ENCODE results near the gene SPO11. TPM values are rescaled to one million over a fixed set of nuclear protein-coding genes. Genes with fewer than 3 reads are reported as not detected.

SPO11 gene
- total and polyA plus RNA-seq, 2 experiments from 2014 or later: not detected

DNA sequence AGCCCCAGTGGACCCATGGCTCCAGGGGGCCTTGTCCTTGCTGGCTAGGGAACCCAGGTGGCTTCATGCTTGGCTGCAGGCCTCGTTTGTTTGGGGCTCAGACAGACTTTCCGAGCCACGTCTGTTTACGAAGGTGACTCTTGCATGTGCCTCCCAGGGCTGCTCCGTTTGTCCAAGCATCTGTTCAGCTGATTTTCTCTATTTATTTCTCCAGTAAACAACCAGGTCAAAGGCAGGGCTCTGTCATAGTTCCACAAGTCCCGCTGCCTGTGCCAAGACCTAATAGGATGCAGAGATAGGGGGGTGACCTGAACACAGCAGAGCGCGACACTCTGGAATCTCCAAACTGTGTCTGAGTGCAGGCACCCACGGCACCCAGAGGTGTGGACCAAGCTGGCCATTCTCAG lies 12.8 kb upstream of the SPO11 start:
- Histone ChIP-seq H3K36me3 (ENCODE audit: insufficient read depth) (no peaks in the 10 kb centered on the region), H3K79me2 (replicated peaks; ENCODE audit: insufficient read depth) (no peaks in the 10 kb centered on the region), H4K20me1 (replicated peaks; ENCODE audit: insufficient read depth) (no peaks in the 10 kb centered on the region), H3K27me3 (ENCODE audit: insufficient read depth) (no peaks in the 10 kb centered on the region), H3K4me2 (no peak overlapping the region), H3K27ac (ENCODE audit: low read depth) (no peak overlapping the region), H3F3A (replicated peaks; ENCODE audit: low read depth) (no peaks in the 10 kb centered on the region), H2AFZ (no peak overlapping the region), H3K4me3 (no peak overlapping the region), H3K9me2 (ENCODE audit: insufficient read depth) (no peaks in the 10 kb centered on the region), H3K4me1 (ENCODE audit: insufficient read depth) (no peaks in the 10 kb centered on the region)
- Mint-ChIP-seq H3K27me3 (ENCODE audit: insufficient read depth, low read depth, poor library complexity) (no peaks in the 10 kb centered on the region), H3K9me3 (no peaks in the 10 kb centered on the region), H3K36me3 (ENCODE audit: low read depth) (no peaks in the 10 kb centered on the region), H3K4me1 (no peaks in the 10 kb centered on the region; the same call in 1 of the 3 replicates), H3K4me3 (no peak overlapping the region), H3K27ac (no peak overlapping the region)
- ATAC-seq (no peak), DNase-seq (ENCODE audit: low spot score) (no peak)
- no peak for TF ChIP-seq ZNF331 (CRISPR knock-in tag; IDR thresholded peaks at IDR 0.05; ENCODE audit: low read depth)
- TF ChIP-seq ETS1 (IDR thresholded peaks at IDR 0.05): no peak
- TF ChIP-seq NANOG (IDR thresholded peaks at IDR 0.05; ENCODE audit: borderline replicate concordance): no peak
- no peak for TF ChIP-seq EZH2 (IDR thresholded peaks at IDR 0.05; ENCODE audit: low read depth, unreplicated experiment)
- TF ChIP-seq POLR2AphosphoS5 (IDR thresholded peaks at IDR 0.05; ENCODE audit: low read depth): no peak
- TF ChIP-seq, protein P1, sequence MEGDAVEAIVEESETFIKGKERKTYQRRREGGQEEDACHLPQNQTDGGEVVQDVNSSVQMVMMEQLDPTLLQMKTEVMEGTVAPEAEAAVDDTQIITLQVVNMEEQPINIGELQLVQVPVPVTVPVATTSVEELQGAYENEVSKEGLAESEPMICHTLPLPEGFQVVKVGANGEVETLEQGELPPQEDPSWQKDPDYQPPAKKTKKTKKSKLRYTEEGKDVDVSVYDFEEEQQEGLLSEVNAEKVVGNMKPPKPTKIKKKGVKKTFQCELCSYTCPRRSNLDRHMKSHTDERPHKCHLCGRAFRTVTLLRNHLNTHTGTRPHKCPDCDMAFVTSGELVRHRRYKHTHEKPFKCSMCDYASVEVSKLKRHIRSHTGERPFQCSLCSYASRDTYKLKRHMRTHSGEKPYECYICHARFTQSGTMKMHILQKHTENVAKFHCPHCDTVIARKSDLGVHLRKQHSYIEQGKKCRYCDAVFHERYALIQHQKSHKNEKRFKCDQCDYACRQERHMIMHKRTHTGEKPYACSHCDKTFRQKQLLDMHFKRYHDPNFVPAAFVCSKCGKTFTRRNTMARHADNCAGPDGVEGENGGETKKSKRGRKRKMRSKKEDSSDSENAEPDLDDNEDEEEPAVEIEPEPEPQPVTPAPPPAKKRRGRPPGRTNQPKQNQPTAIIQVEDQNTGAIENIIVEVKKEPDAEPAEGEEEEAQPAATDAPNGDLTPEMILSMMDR (conservative IDR thresholded peaks at IDR 0.05; ENCODE audit: low read depth in 2 of 2): no peak
- TF ChIP-seq JUNB (IDR thresholded peaks at IDR 0.05; ENCODE audit: unreplicated experiment): no peak
- TF ChIP-seq STAT1 (IDR thresholded peaks at IDR 0.05; ENCODE audit: unreplicated experiment): no peak
- TF ChIP-seq, protein P2, sequence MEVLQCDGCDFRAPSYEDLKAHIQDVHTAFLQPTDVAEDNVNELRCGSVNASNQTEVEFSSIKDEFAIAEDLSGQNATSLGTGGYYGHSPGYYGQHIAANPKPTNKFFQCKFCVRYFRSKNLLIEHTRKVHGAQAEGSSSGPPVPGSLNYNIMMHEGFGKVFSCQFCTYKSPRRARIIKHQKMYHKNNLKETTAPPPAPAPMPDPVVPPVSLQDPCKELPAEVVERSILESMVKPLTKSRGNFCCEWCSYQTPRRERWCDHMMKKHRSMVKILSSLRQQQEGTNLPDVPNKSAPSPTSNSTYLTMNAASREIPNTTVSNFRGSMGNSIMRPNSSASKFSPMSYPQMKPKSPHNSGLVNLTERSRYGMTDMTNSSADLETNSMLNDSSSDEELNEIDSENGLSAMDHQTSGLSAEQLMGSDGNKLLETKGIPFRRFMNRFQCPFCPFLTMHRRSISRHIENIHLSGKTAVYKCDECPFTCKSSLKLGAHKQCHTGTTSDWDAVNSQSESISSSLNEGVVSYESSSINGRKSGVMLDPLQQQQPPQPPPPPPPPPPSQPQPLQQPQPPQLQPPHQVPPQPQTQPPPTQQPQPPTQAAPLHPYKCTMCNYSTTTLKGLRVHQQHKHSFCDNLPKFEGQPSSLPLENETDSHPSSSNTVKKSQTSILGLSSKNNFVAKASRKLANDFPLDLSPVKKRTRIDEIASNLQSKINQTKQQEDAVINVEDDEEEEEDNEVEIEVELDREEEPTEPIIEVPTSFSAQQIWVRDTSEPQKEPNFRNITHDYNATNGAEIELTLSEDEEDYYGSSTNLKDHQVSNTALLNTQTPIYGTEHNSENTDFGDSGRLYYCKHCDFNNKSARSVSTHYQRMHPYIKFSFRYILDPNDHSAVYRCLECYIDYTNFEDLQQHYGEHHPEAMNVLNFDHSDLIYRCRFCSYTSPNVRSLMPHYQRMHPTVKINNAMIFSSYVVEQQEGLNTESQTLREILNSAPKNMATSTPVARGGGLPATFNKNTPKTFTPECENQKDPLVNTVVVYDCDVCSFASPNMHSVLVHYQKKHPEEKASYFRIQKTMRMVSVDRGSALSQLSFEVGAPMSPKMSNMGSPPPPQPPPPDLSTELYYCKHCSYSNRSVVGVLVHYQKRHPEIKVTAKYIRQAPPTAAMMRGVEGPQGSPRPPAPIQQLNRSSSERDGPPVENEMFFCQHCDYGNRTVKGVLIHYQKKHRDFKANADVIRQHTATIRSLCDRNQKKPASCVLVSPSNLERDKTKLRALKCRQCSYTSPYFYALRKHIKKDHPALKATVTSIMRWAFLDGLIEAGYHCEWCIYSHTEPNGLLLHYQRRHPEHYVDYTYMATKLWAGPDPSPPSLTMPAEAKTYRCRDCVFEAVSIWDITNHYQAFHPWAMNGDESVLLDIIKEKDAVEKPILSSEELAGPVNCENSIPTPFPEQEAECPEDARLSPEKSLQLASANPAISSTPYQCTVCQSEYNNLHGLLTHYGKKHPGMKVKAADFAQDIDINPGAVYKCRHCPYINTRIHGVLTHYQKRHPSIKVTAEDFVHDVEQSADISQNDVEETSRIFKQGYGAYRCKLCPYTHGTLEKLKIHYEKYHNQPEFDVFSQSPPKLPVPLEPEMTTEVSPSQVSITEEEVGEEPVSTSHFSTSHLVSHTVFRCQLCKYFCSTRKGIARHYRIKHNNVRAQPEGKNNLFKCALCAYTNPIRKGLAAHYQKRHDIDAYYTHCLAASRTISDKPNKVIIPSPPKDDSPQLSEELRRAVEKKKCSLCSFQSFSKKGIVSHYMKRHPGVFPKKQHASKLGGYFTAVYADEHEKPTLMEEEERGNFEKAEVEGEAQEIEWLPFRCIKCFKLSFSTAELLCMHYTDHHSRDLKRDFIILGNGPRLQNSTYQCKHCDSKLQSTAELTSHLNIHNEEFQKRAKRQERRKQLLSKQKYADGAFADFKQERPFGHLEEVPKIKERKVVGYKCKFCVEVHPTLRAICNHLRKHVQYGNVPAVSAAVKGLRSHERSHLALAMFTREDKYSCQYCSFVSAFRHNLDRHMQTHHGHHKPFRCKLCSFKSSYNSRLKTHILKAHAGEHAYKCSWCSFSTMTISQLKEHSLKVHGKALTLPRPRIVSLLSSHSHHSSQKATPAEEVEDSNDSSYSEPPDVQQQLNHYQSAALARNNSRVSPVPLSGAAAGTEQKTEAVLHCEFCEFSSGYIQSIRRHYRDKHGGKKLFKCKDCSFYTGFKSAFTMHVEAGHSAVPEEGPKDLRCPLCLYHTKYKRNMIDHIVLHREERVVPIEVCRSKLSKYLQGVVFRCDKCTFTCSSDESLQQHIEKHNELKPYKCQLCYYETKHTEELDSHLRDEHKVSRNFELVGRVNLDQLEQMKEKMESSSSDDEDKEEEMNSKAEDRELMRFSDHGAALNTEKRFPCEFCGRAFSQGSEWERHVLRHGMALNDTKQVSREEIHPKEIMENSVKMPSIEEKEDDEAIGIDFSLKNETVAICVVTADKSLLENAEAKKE (CRISPR knock-in tag; IDR thresholded peaks at IDR 0.05): no peak
- TF ChIP-seq REST (IDR thresholded peaks at IDR 0.05; ENCODE audit: unreplicated experiment): no peak
- no peak for TF ChIP-seq ZNF114 (CRISPR knock-in tag; IDR thresholded peaks at IDR 0.05)

Data from GM23338 (cell line).